Mesenteric fat pad (tissue), 1 donor: ENCODE measurements around the gene IPO13. TPM values are rescaled to one million over a fixed set of nuclear protein-coding genes. Genes with fewer than 3 reads are reported as not detected.

Experiments used
- DNase-seq: peaks from one replicate; pipeline ENCODE4 v3.0.0-alpha.2; 2020; ENCODE audit warnings: low spot score
- total RNA-seq: library from RNA; stranded (reverse); fragmentation: NEBNext Ultra II Directional; extraction: Animal tissue kit (Norgen Biotek cat#: 25700); gene quantifications from one replicate; pipeline ENCODE4 v1.2.1, GENCODE V29; 2021
- donor health status: DM: yes; HTN: yes; CAD: no.

The IPO13 gene
- total RNA-seq, 1 donor from 2014 or later, result 26.1 TPM

- DNase-seq, result no peak
These were observed 40.6 kb downstream of the IPO13 start for GRCh38 chr1:43987159-43987902.

- no peak for DNase-seq
These were observed 43.8 kb downstream of the IPO13 start for GRCh38 chr1:43990271-43991199.

DNA sequence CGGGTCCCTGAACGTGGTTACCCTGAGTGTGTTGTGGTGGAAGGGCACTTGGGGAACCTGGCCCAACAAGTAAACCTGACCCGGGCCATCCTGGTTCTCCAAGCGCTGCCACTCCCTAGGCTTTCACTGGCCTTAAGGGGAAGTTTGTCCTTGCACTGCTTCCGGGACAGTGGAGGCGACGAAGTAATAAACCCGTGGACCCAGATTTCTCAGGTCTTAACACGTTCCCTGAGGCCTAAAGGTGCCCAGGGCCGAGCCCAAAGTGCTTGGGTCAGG, 44.4 kb downstream of the IPO13 start:
- no peak for DNase-seq

GRCh38 chr1:43991476-43992231, 44.9 kb downstream of the IPO13 start, which contains the start of gene CCDC24:
CCDC24 (plus strand) TSS chr1:43991599; CDS start chr1:43991879, 280 bp downstream.
- peak; percentile 97 for DNase-seq

GRCh38 chr1:43992232-43992995, 45.7 kb downstream of the IPO13 start:
- no peak for DNase-seq

DNA sequence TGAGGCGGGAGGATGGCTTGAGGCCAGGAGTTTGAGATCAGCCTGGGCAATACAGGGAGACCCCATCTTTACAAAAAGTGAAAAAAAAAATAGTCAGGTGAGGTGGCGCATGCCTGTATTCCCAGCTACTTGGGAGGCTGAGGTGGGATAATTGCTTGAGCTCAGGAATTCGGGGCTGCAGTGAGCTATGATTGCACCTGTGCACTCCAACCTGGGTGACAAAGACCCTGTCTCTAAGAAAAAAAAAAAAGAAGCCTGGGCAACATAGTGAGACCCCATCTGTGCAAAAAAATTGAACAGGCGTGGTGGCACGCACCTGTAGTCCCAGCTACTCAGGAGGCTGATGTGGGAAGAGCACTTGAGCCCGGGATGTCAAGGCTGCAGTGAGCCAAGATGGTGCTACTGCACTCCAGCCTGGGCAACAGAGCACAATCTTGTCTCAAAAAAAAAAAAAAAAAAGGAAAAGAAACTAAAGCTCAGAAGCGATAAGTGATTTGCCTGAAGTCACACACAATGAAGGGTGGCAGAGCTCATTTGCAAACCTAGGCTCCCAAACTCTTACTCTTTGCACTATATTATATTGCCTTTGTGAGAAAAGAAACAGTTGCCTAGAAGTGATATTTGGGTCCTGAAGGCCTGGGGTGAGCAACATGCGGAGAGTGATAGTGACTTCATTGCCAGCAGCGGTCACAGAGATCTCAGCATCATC, 46.6 kb downstream of the IPO13 start:
- DNase-seq, result no peak

GRCh38 chr1:43994071-43994470, 47.3 kb downstream of the IPO13 start:
- no peak for DNase-seq

DNA sequence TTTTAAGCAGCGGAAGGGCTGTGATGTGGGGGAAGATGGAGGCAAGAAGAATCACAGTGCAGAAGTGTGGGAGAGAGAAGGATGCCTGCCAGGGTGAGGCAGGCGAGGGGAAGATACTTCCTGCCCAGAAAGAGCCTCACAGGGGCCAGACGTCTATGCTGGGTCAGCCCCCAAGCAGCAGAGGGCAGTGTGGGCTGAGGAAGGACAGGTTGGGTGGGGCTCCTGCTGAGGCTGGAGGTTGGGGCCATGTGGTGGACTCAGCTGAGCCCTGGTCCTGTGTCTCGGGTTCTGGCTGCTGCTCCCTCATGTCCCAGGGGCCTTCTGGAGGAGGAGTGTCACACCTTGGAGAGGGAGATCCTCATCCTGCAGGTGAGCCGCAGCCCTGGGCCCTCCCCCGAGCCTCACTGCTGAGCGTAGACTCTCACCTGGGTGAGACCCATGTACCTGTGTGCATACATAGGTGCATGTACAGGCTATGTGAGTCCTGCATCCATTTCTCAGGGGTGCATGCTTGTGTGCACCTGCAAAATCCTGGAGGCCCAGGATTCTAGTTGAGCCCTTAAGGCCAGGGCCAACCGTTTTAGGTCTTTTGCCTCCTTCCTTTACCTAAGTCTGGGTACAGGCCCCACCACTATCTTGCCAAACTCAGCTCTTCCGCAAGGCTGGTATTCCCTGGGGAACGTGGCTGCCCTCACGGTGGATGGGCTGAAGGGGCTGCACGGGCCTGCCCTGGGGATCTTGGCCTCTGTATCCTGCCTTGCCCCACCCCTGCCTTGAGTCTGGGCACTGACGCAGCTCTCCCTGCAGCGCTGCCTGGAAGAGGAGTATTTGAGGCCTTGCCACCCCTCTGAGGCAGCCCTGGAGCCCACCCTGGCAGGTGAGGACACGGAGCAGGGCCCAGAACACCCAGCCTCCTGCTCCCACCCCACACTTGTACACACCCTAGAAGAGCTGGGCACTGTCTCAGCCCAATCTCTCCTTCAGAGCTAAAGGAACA, 48.3 kb downstream of the IPO13 start:
- no peak for DNase-seq

DNA sequence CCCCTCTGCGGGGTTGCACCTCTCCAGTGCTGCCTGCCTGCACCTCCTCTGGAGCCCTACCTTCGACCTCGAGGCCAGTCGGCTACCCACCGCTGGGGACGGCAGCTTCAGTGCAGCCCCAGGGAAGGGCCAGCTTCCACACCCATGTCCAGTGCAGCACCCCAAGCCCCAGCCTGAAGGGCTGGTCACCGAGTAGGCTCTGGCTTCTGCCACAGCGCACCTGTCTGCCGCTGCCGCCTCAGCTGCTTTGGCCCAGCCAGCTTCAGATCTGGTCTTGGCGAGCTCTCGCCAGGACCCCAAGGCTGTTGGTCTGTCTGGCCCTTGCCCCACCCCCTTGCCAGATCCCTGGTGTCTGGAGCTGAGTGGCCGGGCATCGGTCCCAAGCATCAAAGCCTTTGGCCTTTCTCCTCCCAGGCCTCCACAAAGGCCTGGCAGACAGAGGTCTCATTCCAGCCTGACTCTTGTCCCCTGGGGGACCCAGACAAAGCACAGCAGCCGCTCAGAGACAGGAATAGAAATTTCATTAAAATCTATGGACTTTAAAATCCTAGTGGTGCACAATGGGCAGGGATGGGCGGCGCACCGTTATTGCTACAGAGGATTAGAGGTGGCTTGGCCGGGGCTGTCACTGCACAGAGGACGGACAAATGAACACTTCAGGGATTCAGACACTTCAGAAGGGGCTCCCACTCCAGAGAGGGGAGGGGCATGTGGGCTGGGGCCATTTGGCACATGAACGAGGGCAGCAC, 49.4 kb downstream of the IPO13 start:
- no peak for DNase-seq

DNA sequence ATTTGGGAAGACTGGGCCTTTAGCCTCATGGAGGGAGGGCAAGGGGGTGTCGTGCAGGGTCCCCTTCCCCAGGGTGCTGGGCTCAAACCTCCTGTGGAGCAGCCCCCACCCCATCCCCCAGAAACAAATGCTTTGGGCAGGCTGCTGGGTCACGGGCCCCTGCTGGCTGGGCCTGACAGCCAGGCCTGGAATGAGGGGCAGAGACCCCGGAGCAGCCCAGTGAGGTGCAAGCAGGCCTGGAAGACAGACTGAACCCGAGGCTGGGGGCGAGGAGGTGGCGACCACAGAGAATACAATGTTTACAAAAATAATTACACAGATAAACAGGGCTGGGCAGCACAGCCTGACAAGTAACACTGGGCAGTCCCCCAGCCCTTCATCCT, 50.0 kb downstream of the IPO13 start:
- no peak for DNase-seq

DNA sequence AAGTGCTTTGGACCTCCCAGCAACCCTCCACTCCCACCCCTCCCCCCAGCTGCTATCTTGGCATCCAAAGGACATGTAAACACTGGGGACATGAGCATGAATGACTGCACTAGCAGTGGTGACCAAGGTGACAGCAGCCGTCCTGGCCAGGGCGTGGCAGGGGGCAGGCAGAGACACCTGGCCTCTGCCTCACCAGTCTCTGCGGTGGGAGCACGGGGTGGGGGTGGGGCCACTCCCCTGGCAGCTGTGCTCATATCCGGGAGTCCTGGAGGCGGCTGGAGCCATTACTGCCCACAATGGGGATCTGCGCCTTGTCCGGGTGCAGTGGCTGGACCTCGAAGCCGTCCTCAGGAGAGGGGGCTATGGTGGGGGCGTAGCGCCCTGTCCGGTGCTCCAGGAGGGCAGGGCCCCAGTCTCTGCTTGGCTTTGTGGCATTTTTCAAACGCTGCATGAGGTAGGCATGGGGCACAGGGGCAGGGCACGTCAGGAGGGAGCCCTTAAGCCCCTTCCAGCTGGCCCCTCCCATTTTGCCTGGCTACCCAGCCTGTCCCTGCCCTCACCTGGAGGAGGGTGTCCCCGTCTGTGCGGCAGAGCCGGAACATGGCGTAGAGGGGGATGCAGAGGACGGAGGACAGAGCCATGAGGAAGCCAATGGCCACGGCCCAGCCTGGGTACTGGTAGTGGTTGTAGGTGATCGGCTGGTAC, 50.7 kb downstream of the IPO13 start:
- no peak for DNase-seq

GRCh38 chr1:43998000-43998378, 51.2 kb downstream of the IPO13 start:
- DNase-seq, result no peak

DNA sequence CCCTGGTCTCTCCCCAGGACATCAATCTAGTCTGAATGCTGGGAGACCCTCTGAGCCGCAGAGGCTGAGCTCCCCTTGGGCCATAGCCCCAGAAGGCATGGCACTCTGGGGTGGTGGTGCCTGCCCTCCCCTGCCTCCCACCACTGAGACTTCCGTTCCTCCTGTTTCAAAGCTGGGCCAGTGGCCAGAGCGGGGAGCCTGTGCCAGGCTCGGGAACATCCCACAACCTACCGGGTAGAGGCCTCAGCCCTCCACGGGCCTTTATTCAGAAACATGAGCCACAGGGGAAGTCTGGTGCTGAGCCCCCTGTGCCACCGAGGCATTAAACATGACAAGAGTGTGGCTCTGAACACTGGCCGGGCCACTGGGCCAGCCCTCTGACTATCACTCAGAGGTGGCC, 52.7 kb downstream of the IPO13 start:
- DNase-seq, result no peak

DNA sequence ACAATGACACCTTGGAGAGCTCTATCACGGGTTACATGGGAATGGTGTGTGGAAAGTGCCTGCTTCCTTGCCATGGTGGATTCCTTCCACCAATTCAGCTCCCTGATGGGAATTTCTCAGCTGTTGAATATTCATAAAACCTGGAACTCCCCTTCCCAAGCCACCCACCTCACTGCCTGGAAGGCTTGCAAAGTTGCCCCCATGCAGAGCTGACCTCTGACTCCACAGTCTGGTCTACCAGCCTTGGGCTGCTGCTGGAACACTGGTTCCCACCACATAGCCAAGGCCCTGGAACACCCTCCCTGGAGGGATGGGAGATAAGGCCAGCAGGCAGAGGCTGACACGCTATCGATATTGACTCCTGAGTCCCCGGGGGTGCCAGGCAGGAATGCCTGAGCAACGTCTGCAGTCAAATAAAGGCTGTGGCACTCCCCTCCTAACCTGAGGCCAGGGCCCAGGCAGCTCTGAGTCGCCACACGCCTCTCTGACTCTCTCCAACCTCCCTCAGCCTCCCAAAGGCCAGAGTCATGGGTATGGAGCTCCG, 53.4 kb downstream of the IPO13 start:
- DNase-seq, result no peak

GRCh38 chr1:44002165-44002564, 55.4 kb downstream of the IPO13 start:
- no peak for DNase-seq

GRCh38 chr1:44002606-44003157, 55.9 kb downstream of the IPO13 start:
- DNase-seq, result no peak

DNA sequence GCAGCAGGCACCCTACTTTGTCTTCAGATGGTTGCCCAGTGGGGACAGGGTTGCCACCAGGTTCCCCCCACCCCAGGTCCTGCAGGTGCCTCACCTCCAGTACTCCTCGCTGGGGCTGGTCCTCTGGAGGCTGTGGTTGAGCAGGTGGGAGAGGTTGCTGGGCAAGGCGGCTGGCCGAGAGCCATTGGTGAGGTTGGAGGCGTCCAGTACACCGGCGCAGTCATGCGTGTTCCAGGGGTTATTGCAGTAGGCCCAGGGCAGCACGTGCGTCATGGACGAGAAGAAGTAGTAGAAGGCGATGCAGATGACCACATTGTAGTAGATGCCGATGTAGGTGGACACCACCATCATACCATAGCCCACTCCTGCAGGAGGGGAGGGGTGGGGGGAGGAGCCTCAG, 61.5 kb downstream of the IPO13 start:
- no peak for DNase-seq
